HT-29 (cell line): ENCODE measurements around the gene CCDC17. TPM values are rescaled to one million over a fixed set of nuclear protein-coding genes. Genes with fewer than 3 reads are reported as not detected.
"Not testable (repeated sequence)": the region's sequence is repeated elsewhere in the genome, so short reads cannot be mapped to it uniquely, and the experiment has no call there.

Experiments
- DNase-seq: peaks from one replicate; pipeline ENCODE4 v3.0.0-alpha.2; 2015; ENCODE audit warnings: low spot score
- total RNA-seq: library from RNA; depleted of rRNA; stranded (reverse); fragments of >200 nt; shearing (Covaris generic); gene quantifications from 2 replicates; pipeline ENCODE4 v1.2.3, GENCODE V29; 2014

CCDC17 gene
- total RNA-seq, 1 experiment from 2014 or later = 1.3 TPM

DNA sequence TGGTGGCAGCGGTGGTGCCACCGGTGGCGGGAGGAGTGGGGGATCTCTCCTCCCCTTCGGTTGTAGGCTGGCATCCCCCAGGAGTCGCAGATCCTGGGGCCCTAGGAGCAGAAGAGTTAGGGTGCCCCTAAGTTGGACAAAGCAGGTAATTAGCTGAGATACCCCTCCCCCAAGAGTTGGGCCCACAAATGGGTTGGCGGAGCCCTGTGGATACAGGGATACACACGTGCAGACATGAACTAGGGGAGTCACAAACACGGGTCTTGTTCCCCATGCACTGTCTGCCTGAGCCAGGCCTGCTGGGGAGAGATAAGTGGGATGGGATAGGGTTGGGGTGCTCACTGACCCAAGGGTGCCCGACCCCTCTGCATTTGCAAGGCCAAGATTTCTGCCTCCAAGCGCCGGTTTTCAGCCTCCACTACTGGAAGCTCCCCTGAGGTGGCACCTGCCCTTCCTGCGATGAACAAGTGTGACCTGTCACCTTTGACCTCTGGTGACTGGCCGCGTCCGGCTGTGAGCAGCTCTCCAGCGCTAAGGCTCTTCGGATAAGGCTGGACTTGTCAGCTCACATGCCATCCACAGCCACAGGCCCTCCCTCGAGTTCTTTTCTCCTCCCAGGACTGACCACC is 1.8 kb downstream of the CCDC17 start:
- no peak for DNase-seq

DNA sequence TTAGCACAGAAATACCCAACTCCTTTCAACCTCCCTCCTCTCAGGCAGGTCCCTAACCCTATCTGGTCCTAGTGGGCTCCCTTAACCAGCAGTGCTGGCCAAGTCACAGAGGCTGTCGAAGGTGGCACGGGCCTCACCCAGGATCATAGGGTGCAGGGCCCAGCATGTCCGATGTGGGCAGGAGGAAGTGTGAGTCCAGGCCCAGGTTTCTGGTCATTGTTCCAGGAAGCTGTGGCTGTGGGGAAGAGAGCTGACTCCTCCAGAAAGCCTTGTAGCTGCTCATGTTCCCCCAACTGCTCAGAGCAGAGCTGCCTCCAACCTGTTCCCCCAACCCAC is 2.4 kb downstream of the CCDC17 start:
- no peak for DNase-seq

DNA sequence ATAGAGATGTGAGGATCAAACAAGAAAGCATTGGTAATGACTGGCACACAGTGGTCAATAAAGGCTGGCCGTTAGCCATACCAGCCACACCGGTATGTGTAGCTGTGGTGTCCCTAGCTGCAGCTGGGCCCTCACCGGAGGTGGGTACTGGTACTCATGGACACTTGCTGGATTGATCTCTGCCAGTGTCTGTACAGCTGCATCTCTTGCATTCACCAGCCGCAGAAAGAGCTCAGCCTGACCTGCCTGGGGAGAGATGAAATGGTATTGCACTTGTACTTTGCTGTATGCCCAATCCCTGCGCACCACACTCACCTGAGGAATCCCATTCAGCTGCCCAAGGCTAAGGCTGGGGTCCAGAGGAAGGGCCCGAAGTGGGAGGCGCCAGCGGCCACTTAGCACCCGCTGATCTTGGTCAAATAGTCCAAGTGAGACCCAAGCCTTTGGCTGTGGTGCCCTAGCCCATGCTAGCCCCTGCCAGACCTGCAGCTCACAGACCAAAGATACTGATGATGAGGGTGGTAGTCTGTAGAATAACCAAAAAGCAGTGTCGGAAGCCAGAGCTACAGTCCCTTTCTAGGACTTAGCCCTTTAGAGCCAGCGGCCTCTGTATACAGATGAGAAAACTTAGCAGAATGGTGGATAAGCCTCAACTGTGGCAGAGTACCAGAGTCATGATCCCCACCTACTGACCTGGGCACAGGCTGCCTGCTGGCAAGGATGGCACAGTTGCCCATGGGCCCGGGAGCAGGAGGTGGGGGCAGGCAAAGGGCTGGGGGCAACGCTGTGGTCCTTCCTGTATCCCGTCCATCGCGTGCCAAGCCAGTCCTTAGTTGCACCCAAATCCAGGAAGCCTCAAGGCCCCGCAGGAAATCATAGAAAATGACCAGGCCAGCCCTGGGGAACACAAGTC is 3.0 kb downstream of the CCDC17 start:
- no peak for DNase-seq

DNA sequence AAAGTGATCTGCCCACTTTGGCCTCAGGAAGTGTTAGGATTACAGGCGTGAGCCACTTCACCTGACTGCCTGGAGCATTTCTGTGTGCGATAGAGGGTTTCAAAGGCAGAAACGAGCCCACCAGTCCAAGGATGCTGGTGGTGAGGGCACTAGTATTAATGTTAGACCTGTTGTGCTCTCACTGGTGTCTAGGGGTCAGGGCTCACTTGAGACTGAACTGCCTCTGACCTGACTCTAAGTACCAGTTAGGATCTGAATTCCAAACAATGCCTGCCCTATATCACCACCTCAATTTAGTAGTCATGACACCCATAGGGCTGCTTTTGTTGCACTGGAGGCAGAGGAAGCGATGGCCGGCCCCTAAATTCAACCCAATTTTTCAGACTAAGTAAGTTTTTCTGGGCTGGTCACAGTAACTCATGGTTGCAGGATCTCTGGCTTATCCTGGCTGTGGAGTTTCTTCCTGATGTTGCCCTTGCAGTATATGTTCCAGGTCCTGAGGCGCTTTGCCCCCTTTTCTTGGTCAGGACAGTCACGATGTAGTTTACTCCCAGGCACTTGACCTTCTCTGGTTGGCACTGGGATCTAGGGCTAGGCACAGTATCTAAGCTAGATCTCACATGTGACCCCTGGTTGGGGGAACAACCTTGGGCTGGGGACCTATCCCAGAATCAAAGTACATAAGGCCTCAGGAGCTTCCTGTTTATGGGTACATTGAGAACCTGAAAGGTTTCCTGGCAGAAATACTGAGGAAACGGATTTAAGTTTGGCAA is 4.5 kb downstream of the CCDC17 start:
- no peak for DNase-seq

DNA sequence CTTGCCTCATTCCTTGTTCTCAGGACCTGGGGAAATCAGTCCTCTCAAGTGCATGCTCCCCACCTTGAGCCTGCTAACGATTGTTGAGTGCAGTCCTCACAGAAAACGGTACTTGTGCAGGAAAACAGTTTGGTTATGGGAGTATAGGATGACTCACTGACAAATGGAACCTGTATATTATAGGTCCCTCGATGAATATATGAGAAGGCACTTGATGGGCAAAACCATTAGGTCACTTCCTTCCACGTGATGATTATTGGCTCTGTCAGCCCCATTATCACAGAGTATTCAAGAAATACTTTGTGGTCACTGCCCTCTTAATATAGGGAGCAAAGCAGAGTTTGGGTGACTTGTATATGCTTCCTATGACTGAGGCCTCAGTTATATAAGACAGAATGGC is 6.2 kb downstream of the CCDC17 start:
- DNase-seq = no peak

DNA sequence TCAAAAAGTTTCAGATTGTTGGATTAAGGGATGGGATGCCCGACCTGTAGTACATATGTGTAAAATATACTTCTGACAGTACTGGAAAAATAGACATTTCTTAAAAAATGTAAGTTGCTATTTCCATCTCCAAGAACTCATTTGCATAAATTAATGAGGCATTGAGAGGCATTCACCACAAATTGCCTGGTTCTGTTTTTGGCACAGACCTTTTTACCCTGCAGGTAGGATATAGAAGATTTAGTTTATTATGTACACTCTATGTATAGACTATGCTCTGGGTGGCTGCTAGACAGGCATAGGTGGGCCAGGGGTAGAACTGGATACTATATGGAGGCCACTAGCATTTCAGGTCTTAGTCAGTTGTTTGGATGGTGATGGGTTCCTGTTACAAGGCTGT is 8.0 kb downstream of the CCDC17 start:
- DNase-seq = no peak

DNA sequence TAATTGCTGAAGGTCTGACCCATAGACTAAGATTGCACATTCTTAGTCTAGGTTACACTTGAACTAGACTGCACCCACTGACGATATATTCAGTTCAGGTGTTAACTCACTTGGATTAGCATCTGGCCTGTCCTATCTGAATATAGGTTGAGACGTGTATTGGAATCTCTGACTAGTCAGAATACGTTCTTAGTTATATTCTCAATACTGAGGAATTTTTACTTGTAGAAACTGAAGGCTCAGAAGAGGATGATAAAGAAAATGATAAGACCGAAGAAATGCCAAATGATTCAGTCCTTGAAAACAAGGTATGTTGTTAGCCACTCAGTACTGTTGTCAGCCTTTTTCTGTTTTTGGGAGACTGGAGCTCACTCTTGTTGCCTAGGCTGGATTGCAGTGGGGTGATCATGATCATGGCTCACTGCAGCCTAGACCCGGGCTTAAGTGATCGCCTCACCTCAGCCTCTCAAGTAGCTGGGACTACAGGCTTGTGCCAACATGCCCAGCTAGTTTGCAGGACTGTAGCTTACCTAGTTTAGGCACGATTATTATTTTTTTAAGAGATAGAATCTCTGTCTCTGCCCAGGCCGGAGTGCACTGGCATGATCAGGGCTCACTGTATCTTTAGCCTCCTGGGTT is 10.8 kb downstream of the CCDC17 start:
- no peak for DNase-seq

DNA sequence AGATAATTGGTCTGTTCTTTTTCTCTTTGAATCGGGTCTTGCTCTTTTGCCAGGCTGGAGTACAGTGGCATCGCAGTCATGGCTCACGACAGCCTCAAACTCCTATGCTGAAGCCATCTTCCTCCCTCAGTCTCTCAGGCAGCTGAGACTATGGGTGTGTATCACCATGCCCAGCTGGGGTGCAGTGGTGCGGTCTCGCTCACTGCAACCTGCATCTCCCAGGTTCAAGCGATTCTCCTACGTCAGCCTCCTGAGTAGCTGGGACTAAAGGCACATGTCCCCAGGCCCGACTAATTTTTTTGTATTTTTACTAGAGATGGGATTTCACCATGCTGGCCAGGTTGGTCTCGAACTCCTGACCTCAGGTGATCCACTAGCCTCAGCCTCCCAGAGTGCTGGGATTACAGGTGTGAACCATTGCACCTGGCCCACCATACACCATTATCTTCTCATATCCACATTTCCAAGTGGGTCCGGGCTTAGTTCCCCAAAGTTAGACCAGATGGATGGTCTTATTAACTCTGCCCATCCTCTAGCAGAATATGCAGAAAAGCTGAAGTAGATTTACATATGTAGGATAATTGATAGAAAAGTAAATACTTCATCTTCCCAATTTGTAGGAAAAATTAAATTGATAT is 13.1 kb downstream of the CCDC17 start:
- no peak for DNase-seq

DNA sequence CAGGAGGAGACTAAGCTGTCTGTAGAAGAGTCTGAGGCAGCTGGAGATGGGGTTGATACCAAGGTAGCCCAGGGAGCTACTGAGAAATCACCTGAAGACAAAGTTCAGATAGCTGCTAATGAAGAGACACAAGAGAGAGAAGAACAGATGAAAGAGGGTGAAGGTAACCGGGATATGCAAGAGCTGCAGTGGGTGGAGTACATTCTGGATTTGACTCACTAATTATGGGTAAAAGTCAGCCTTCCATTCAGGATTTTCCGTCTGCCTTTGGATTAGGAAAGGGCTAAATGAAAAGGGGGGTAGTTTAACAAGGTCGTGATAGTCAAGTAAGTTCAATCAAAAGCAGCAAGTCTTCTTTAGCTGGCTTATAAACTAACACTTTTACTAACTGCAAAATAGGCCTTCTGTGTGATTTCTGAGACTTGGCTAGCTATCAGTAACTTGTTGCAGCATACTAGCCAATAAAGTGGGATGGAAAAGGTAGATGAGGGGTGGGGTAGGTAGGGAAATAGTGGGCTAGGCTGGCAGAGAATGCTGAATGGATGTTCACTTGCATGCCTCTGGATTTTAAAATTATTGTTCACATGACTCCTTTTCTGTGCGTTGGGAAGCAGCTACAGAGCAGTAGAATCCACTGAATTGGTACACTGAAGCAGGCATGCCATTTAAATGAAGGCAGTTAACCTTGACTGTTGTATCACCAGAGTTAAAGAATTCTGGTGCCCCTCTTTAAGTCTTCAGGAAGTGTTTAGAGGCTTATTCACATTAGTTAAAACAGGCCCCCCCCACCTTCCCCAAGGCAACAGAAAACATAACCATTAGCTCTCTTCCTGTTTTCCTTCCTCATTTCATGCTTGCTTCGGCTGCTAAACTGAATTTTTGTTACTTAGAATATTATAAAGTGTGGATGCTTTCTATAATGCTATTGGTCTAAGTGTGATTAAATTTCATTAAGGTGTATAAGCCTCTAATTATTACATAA is 15.4 kb downstream of the CCDC17 start:
- no peak for DNase-seq

DNA sequence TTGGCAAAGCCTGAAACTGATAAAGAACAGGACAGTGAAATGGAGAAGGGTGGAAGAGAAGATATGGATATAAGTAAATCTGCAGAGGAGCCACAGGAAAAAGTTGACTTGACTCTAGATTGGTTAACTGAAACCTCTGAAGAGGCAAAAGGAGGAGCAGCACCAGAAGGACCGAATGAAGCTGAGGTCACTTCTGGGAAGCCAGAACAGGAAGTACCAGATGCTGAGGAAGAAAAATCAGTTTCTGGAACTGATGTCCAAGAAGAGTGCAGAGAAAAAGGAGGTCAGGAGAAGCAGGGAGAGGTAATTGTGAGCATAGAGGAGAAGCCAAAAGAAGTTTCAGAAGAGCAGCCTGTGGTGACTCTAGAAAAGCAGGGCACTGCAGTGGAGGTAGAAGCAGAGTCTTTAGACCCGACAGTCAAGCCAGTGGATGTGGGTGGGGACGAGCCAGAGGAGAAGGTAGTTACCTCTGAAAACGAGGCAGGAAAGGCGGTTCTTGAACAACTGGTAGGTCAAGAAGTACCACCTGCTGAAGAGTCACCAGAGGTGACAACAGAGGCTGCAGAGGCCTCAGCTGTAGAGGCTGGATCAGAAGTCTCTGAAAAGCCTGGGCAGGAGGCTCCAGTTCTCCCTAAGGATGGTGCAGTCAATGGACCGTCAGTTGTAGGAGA is 16.3 kb downstream of the CCDC17 start:
- no peak for DNase-seq

DNA sequence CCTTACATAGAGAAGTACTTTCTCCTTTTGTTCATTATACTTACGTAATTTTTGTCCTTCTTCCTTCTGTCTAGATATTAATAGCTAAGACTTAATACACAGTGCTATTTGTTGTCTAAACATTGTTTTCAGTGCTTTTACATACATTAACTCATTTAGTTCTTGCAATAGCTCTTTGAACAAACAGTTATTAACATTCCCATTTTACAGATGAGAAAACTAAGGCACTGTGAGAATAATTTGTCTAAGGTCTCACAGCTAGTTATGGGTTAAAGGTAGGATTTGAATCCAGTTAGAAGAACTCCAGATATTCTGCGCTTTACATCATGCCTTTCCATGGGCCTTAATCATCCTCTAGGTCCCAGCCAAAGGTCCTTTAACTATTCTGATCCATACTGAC is 19.6 kb downstream of the CCDC17 start:
- no peak for DNase-seq

DNA sequence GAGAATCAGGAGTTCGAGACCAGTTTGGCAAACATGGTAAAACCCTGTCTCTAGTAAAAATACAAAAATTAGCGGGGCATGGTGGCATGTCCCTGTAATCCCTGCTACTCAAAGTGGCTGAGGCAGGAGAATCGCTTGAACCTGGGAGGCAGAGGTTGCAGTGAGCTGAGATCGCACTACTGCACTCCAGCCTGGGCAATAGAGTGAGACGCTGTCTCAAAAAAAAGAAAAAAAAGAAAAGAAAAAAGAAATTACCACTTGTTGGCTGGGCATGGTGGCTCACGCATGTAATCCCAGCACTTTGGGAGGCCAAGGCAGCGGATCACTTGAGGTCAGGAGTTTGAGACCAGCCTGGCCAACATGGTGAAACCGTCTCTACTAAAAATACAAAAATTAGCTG is 27.1 kb downstream of the CCDC17 start:
- DNase-seq = not testable (repeated sequence)

DNA sequence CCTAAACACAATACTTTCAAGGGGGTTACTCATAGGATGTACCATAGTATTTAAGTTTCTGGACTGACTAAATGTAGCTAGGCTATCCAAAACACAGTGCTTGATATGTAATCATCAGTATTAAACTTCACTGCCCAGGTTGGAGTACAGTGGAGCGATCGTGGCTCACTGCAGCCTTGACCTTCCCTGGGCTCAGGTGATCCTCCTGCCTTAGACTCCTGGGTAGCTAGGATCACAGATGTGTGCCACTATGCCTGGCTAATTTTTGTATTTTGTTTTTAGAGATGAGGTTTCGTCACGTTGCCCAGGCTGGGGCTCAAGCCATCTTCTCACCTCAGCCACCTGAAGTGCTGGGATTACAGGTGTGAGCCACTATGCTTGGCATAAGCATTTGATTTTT is 29.4 kb downstream of the CCDC17 start:
- DNase-seq = no peak

DNA sequence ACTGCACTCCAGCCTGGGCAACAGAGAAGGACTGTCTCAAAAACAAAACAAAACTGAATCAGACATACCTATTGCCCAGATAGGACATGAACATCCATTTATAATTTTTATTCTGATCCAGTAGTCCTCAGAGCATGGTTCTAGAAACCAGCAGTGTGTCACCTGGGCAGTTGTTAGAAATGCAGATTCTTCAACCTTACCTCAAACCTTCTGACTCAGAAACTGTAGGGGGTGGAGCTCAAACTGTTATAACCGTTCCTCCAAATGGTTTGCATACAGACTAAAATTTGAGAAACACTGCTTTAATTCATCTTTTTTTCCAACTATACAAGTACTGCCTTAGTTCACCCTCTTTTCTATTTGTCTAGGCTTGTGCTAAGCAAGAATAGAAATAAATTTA is 34.0 kb downstream of the CCDC17 start:
- no peak for DNase-seq

DNA sequence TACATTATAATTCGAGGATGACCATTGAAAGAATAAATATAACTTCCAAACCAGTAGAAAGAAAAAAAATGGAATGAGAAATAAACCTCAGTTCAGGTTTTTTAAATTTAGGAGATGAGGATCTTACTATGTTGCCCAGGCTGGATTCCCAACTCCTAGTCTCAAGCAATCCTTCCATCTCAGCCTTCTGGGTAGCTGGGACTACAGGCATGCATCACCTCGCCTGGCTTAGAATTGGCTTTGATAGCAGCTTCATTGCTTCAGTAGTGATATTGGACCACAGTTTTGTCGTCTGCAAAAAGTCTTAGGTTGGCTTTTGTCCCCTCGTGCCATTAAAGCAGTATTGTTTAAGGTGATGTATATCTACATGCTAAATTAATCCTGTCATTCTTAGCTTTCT is 37.1 kb downstream of the CCDC17 start:
- no peak for DNase-seq

DNA sequence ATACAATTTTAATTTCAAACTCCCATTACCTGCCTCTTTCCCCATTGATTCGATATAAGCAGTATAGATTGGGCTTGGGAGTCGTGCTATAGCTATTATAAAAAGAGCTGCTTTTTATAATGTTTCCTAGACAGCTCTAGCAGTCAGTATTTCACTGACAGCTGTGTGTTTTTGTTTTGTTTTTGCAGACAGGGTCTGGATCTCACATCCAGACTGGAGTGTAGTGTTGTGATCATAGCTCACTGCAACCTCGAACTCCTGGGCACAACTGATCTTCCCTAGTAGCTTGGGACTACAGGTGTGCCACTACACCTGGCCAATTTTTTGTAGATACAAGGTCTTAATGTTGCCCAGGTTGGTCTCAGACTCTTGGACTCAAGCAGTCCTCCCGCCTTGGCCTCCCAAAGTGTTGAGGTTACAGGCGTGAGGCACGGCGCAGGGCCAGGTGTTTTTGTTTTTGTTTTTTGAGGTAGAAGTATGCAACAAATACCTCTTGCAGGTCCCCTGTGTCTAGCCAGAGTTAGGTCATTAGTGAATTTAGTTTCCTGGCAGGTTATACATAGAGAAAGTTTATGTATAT is 38.3 kb downstream of the CCDC17 start:
- no peak for DNase-seq

DNA sequence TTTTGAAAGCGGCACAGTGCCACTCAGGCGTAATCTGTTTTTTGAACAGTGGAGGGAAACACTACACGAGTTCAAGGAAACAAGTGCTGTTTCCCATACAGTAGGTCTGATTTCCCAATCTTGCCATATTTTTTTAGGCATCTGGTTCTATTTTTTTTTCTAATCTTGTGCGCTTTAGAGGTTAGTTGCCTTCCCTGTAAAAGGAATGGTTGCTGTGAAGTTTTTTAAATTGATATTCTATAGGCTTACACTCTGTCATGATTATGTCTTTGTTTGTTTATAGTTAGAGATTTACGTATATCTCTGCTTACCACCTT is 38.8 kb downstream of the CCDC17 start:
- DNase-seq = no peak

DNA sequence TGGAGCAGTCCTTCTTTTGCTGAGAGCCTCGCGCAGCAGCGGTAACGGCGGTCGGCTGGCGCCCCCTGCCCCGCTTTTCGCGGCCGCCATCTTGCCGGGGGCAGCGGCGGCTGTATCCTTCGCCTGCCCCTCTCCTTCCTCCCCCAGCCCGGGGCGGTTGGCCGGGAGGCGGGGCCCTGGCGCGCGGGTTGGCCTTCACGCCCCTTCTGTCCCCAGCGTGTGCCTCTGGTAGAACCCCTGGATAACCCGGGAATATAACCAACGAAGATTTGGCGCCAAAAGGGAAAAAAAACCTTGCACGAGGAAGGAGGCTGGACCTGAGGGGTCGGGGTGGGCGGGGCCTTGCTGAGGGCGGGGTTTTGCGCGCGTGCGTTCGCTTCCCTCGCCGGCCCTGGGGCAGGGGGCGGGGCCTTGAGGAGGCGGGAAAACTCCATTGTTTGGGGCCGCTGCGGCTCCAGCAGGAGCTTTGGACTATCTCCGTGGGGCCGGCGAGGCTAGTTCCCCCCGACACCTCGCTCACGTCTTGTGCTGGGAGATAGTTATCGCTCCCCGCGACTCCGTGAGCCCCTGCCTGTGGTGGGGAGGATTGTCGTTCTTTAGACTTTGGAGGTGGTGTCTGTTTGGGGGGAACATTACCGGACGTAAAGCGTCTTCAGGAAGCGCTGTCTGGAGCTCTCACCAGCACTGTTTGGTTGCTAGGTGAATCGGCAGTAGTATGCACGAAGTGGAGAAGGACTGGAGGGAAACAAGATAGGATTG is 39.3 kb downstream of the CCDC17 start:
- peak; percentile 91 for DNase-seq
